AG04450 (cell line): Measurements from ENCODE around the gene PRR16. TPM values are rescaled to one million over a fixed set of nuclear protein-coding genes. Genes with fewer than 3 reads are reported as not detected.
A peak's percentile ranks its signal among the peaks of the same experiment; 100 is the strongest.

Experiments used
- CTCF ChIA-PET: fragments of 300-600, 350-600 bp; formaldehyde crosslinking; extraction: SDS; loops from one replicate; lab custom pipeline; 2022; ENCODE audit warnings: antibody characterized with exemption, inconsistent platforms; lab: Charles Lee
- POLR2A ChIA-PET: fragments of 350-600 bp; formaldehyde crosslinking; extraction: SDS; loops from one replicate; lab custom pipeline; 2021; ENCODE audit warnings: antibody characterized with exemption, inconsistent platforms; lab: Yijun Ruan, JAX
- DNase-seq: peaks from one replicate; pipeline ENCODE4 v3.0.0-alpha.2; 2011; ENCODE audit warnings: low read depth, low spot score
- H3K27ac ChIP-seq: one replicate; pipeline ENCODE4 v1.5.1; 2012; ENCODE audit warnings: low read depth, low read length, control low read depth
- H3K27me3 ChIP-seq: one replicate; pipeline ENCODE4 v1.6.0; 2012; ENCODE audit warnings: low read length; ENCODE audit not compliant: control insufficient read depth, insufficient read depth
- H3K4me3 ChIP-seq: 2 replicates; pipeline ENCODE4 v1.5.1; 2011; ENCODE audit warnings: mild to moderate bottlenecking, low read depth, low read length, control low read depth
- H3K9me3 ChIP-seq: 2 replicates; pipeline ENCODE4 v1.5.1; 2012; ENCODE audit warnings: low read length; ENCODE audit not compliant: control insufficient read depth, insufficient read depth
- polyA plus RNA-seq: library from polyadenylated mRNA; depleted of rRNA; stranded (reverse); fragments of >200 nt; gene quantifications from 2 replicates; pipeline ENCODE4 v1.2.3, GENCODE V29; 2011
- TF ChIP-seq, protein P1 (sequence below): IDR thresholded peaks from 2 replicates; pipeline ENCODE4 v1.5.1; 2011; ENCODE audit warnings: low read depth, low read length, control low read depth, inconsistent platforms

The PRR16 gene
- polyA plus RNA-seq, 1 experiment: 26.8 TPM

DNA sequence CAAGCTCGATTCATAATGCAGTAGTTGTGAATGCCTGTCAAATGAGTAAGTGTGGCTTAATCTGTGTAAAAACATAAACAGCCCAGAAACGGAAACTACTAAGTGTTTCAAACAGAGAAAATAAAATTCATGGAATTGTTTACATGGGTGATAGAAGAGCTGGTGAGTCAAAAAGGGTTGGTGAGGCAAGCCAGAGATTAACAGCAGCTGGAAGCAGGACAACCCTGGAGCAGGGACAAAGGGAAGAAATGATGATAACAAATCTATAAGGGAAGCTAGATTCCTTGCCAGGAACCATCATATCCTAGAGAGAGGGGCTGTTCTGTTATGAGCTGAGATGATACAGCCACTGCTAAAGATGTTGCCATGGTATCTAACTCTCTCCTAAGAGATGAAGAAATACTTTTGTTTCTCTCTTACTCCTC, 18.0 kb upstream of the PRR16 start:
- DNase-seq: peak; percentile 79
- Histone ChIP-seq H3K27ac (peak overlapping the region; percentile 62), H3K27me3 (no peaks in the 10 kb centered on the region), H3K4me3 (no peak overlapping the region), H3K9me3 (peaks cover 2% of the 10 kb centered on the region; the same call in 1 of the 2 replicates)
- ChIA-PET CTCF (interaction anchor here (0.7 to 1.7 kb wide), 2 partner anchors 16 to 390 kb away, joined by 7 to 8 read pairs; no protein-coding TSS in a partner anchor), POLR2A (interaction anchor here (0.6 to 1.6 kb wide), 5 partner anchors 9 to 307 kb away, joined by 3 to 13 read pairs (median 7); no protein-coding TSS in a partner anchor)
- TF ChIP-seq, protein P1, sequence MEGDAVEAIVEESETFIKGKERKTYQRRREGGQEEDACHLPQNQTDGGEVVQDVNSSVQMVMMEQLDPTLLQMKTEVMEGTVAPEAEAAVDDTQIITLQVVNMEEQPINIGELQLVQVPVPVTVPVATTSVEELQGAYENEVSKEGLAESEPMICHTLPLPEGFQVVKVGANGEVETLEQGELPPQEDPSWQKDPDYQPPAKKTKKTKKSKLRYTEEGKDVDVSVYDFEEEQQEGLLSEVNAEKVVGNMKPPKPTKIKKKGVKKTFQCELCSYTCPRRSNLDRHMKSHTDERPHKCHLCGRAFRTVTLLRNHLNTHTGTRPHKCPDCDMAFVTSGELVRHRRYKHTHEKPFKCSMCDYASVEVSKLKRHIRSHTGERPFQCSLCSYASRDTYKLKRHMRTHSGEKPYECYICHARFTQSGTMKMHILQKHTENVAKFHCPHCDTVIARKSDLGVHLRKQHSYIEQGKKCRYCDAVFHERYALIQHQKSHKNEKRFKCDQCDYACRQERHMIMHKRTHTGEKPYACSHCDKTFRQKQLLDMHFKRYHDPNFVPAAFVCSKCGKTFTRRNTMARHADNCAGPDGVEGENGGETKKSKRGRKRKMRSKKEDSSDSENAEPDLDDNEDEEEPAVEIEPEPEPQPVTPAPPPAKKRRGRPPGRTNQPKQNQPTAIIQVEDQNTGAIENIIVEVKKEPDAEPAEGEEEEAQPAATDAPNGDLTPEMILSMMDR: no peak

DNA sequence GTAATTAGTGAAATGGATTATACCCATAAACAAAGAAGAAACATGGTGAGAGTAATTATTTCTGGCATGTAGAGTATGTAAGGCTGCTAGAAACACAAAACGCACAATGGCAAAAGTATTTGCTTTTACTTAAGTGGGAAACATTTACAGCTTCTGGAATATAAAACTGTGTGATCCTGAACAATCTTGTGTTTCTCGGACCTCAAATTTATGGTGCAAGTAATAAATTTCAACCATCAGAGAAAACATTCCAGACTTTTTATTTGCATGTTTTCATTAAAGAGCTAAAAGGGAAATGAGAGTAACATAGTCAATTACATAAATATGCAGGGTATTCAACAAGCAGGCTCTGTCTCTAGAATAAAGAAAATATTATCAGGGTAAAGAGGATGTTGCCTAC, 17.2 kb upstream of the PRR16 start:
- H3K9me3 ChIP-seq: peaks cover 8% of the 10 kb centered on the region; the same call in 1 of the 2 replicates
- ChIA-PET CTCF (interaction anchor here (1.7 kb wide), 1 partner anchor 391 kb away, joined by 7 read pairs; no protein-coding TSS in a partner anchor), POLR2A (interaction anchor here (0.7 to 1.6 kb wide), 3 partner anchors 8 to 364 kb away, joined by 6 to 13 read pairs (median 7); no protein-coding TSS in a partner anchor)
- TF ChIP-seq, protein P1: no peak
- H3K27me3 ChIP-seq: no peaks in the 10 kb centered on the region
- no peak overlapping the region for H3K4me3 ChIP-seq
- no peak overlapping the region for H3K27ac ChIP-seq
- no peak for DNase-seq

DNA sequence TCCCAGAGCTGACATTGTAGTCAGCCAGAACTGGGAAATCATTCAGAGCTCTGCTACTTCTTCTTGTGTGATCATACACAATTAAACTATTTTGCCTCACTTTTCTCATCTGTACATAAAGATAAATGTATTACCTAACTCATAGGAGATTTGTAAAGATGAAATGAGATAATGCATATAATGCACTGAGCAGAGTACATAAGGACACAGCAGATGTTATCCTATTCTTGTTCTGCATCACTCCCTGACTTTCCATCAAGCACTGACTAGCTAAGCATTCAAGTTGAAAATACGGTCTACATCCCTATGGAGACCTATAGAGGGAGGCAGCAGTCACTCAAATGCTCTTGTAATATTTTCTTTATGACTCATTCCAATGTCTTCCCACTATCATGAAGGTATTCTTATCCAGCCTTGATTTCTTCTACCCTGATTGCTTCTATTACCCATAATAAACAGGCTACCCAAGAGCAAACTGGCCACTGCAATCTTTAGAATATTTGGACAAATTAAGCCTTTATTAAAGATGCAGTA, 16.3 kb upstream of the PRR16 start:
- CTCF ChIA-PET: interaction anchor here (1.7 kb wide), 1 partner anchor 392 kb away, joined by 7 read pairs; no protein-coding TSS in a partner anchor
- Histone ChIP-seq H3K9me3 (peaks cover 8% of the 10 kb centered on the region; the same call in 1 of the 2 replicates), H3K27ac (no peak overlapping the region), H3K4me3 (no peak overlapping the region), H3K27me3 (no peaks in the 10 kb centered on the region)
- POLR2A ChIA-PET: no interaction called here
- TF ChIP-seq, protein P1: 0 out of 2 replicates have a peak, but pooled peaks have one; percentile 5
- no peak for DNase-seq

DNA sequence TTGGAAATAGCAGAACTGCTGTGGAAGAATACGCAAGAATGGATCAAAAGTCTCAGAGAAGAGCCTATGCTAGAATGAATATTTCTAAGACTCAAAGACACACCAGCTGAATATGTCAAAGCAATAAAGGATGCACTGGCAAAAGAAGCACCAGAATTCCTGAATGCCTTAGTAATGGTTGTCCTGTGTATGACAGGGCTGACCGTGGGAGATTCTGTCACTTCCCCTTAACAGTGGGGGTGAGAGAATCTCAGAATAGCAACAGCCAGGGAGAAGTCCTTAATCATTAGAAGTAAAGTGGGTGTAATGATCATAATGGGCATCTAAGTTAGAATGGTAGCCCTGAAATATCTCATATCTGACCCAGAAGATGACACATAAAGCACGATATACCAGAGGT, 14.6 kb upstream of the PRR16 start:
- Histone ChIP-seq H3K27me3 (no peaks in the 10 kb centered on the region), H3K4me3 (no peak overlapping the region), H3K9me3 (peaks cover 8% of the 10 kb centered on the region; the same call in 1 of the 2 replicates), H3K27ac (no peak overlapping the region)
- ChIA-PET CTCF (interaction anchor here (0.6 to 0.8 kb wide), 2 partner anchors 326 to 353 kb away, joined by 3 to 4 read pairs; no protein-coding TSS in a partner anchor), POLR2A (no interaction called here)
- no peak for DNase-seq
- TF ChIP-seq, protein P1: no peak

DNA sequence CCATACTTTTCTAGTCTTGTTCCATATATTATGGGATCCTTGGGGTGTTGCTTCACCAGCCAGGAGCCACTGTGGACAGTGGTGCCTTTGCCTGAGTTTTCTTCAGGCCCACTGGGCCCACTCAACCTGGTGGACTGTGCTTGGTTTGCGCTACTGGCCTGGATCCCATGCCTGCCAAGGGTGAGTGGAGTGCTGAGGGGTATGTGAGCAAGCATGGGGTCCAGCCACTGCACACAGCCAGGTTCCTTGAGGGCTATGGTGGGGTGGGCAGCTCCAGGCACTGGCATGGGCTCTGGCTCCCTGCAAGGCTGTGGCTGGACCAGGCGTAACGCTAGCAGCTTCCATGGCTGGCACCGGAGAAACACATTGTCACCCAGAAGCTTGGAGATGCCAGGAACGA, 13.2 kb upstream of the PRR16 start:
- Histone ChIP-seq H3K27ac (no peak overlapping the region), H3K4me3 (no peak overlapping the region), H3K27me3 (no peaks in the 10 kb centered on the region), H3K9me3 (peaks cover 8% of the 10 kb centered on the region; the same call in 1 of the 2 replicates)
- CTCF ChIA-PET: no interaction called here
- DNase-seq: no peak
- TF ChIP-seq, protein P1: no peak
- POLR2A ChIA-PET: no interaction called here
